Adipocyte (in vitro differentiated cells): ENCODE data around the gene EYA4.
A peak's percentile ranks its signal among the peaks of the same experiment; 100 is the strongest.

Experiments used
- DNase-seq: peaks from one replicate; pipeline ENCODE4 v3.0.0-alpha.2; 2015; ENCODE audit warnings: low read depth
- H3K27me3 ChIP-seq: replicated peaks from 2 replicates; pipeline ENCODE4 v1.7.0; 2013; ENCODE audit warnings: mild to moderate bottlenecking, low read length, moderate library complexity; ENCODE audit not compliant: control insufficient read depth, insufficient read depth
- H3K36me3 ChIP-seq: 2 replicates; pipeline ENCODE4 v1.7.0; 2013; ENCODE audit warnings: low read length, mild to moderate bottlenecking, moderate library complexity; ENCODE audit not compliant: control insufficient read depth, insufficient read depth, severe bottlenecking
- H3K4me1 ChIP-seq: 2 replicates; pipeline ENCODE4 v1.7.0; 2013; ENCODE audit warnings: mild to moderate bottlenecking, low read length, moderate library complexity; ENCODE audit not compliant: control insufficient read depth, insufficient read depth
- H3K4me3 ChIP-seq: 2 replicates; pipeline ENCODE4 v1.7.0; 2013; ENCODE audit warnings: mild to moderate bottlenecking, low read length, moderate library complexity
- H3K9ac ChIP-seq: 2 replicates; pipeline ENCODE4 v1.7.0; 2013; ENCODE audit warnings: mild to moderate bottlenecking, low read length, moderate library complexity
- H3K9me3 ChIP-seq: 2 replicates; pipeline ENCODE4 v1.7.0; 2013; ENCODE audit warnings: mild to moderate bottlenecking, low read length, moderate library complexity; ENCODE audit not compliant: control insufficient read depth

EYA4 gene

GRCh38 chr6:133317704-133318103 lies 76.5 kb downstream of the EYA4 start:
- Histone ChIP-seq H3K4me3 (no peak overlapping the region), H3K36me3 (no peaks in the 10 kb centered on the region), H3K9me3 (no peaks in the 10 kb centered on the region), H3K27me3 (no peaks in the 10 kb centered on the region), H3K9ac (no peak overlapping the region), H3K4me1 (no peaks in the 10 kb centered on the region)
- DNase-seq: no peak

GRCh38 chr6:133326584-133326983 lies 85.4 kb downstream of the EYA4 start:
- Histone ChIP-seq H3K36me3 (no peaks in the 10 kb centered on the region), H3K4me3 (no peak overlapping the region), H3K9me3 (no peaks in the 10 kb centered on the region), H3K4me1 (no peaks in the 10 kb centered on the region), H3K9ac (no peak overlapping the region), H3K27me3 (no peaks in the 10 kb centered on the region)
- no peak for DNase-seq

GRCh38 chr6:133333852-133334251 lies 92.7 kb downstream of the EYA4 start:
- Histone ChIP-seq H3K9ac (no peak overlapping the region), H3K9me3 (no peaks in the 10 kb centered on the region), H3K4me1 (peaks cover 13% of the 10 kb centered on the region), H3K27me3 (no peaks in the 10 kb centered on the region), H3K36me3 (no peaks in the 10 kb centered on the region), H3K4me3 (no peak overlapping the region)
- no peak for DNase-seq

GRCh38 chr6:133337308-133337707 lies 96.2 kb downstream of the EYA4 start:
- no peak overlapping the region for H3K4me3 ChIP-seq
- DNase-seq: peak; percentile 52
- H3K9ac ChIP-seq: no peak overlapping the region
- H3K27me3 ChIP-seq: no peaks in the 10 kb centered on the region
- peaks cover 39% of the 10 kb centered on the region for H3K4me1 ChIP-seq
- H3K36me3 ChIP-seq: no peaks in the 10 kb centered on the region
- H3K9me3 ChIP-seq: no peaks in the 10 kb centered on the region

GRCh38 chr6:133339543-133340384 lies 98.6 kb downstream of the EYA4 start:
- Histone ChIP-seq H3K4me1 (peaks cover 35% of the 10 kb centered on the region), H3K27me3 (no peaks in the 10 kb centered on the region), H3K9me3 (no peaks in the 10 kb centered on the region), H3K36me3 (no peaks in the 10 kb centered on the region), H3K4me3 (peak overlapping the region; percentile 24), H3K9ac (no peak overlapping the region)
- DNase-seq: no peak

- Histone ChIP-seq H3K4me1 (peaks cover 35% of the 10 kb centered on the region), H3K9ac (no peak overlapping the region), H3K9me3 (no peaks in the 10 kb centered on the region), H3K27me3 (no peaks in the 10 kb centered on the region), H3K36me3 (no peaks in the 10 kb centered on the region), H3K4me3 (peak overlapping the region; percentile 24)
- peak; percentile 56 for DNase-seq
Observed at GRCh38 chr6:133340557-133340956, 99.4 kb downstream of the EYA4 start.

- Histone ChIP-seq H3K9me3 (no peaks in the 10 kb centered on the region), H3K36me3 (no peaks in the 10 kb centered on the region), H3K4me1 (peaks cover 35% of the 10 kb centered on the region), H3K9ac (peak overlapping the region; percentile 26), H3K4me3 (no peak overlapping the region), H3K27me3 (no peaks in the 10 kb centered on the region)
- DNase-seq: peak; percentile 86
Observed at GRCh38 chr6:133341607-133342158, 100.5 kb downstream of the EYA4 start.

GRCh38 chr6:133343220-133343619 lies 102.1 kb downstream of the EYA4 start:
- Histone ChIP-seq H3K9ac (no peak overlapping the region), H3K36me3 (no peaks in the 10 kb centered on the region), H3K27me3 (no peaks in the 10 kb centered on the region), H3K4me3 (no peak overlapping the region), H3K9me3 (no peaks in the 10 kb centered on the region), H3K4me1 (peaks cover 25% of the 10 kb centered on the region)
- DNase-seq: no peak

GRCh38 chr6:133348846-133349245 lies 107.7 kb downstream of the EYA4 start:
- Histone ChIP-seq H3K9me3 (no peaks in the 10 kb centered on the region), H3K4me3 (no peak overlapping the region), H3K36me3 (no peaks in the 10 kb centered on the region), H3K9ac (no peak overlapping the region), H3K4me1 (no peaks in the 10 kb centered on the region), H3K27me3 (no peaks in the 10 kb centered on the region)
- no peak for DNase-seq

- H3K27me3 ChIP-seq: no peaks in the 10 kb centered on the region
Observed at GRCh38 chr6:133350928-133351327, 109.8 kb downstream of the EYA4 start.

GRCh38 chr6:133352046-133352445 lies 110.9 kb downstream of the EYA4 start:
- no peaks in the 10 kb centered on the region for H3K27me3 ChIP-seq
- H3K4me3 ChIP-seq: no peak overlapping the region
- H3K4me1 ChIP-seq: no peaks in the 10 kb centered on the region
- H3K36me3 ChIP-seq: no peaks in the 10 kb centered on the region
- H3K9ac ChIP-seq: no peak overlapping the region
- no peaks in the 10 kb centered on the region for H3K9me3 ChIP-seq
- no peak for DNase-seq

More at GRCh38 chr6:133350928-133351327, 109.8 kb downstream of the EYA4 start:
- Histone ChIP-seq H3K9me3 (no peaks in the 10 kb centered on the region), H3K4me3 (no peak overlapping the region), H3K4me1 (no peaks in the 10 kb centered on the region), H3K9ac (no peak overlapping the region), H3K36me3 (no peaks in the 10 kb centered on the region)
- no peak for DNase-seq
